Esophagus muscularis mucosa (tissue), 4 donors: ENCODE data around the gene UNC13B. TPM values are rescaled to one million over a fixed set of nuclear protein-coding genes. Genes with fewer than 3 reads are reported as not detected.
"Not testable (repeated sequence)": the region's sequence is repeated elsewhere in the genome, so short reads cannot be mapped to it uniquely, and the experiment has no call there.

ENCODE experiments used
- DNase-seq: peaks from one replicate; pipeline ENCODE4 v3.0.0-alpha.2; 2017; ENCODE audit errors: extremely low spot score
- H3K27ac ChIP-seq, 4 donors: fragments of 200-600 bp; sonication (generic); replicated peaks in 1 of 4; 1 replicate in 3 of 4; 2 replicates in 1 of 4; pipeline ENCODE4 v1.5.1; 2016 to 2019; ENCODE audit warnings: mild to moderate bottlenecking in 1 of 4
- H3K27me3 ChIP-seq, 4 donors: fragments of 200-600 bp; sonication (generic); one replicate each; pipeline versions ENCODE4 v1.5.1 to v1.6.0; 2016 to 2019
- H3K36me3 ChIP-seq, 4 donors: fragments of 200-600 bp; sonication (generic); one replicate each; pipeline ENCODE4 v1.5.1; 2016 to 2019
- H3K4me1 ChIP-seq, 4 donors: fragments of 200-600 bp; sonication (generic); one replicate each; pipeline ENCODE4 v1.5.1; 2016 to 2019
- H3K4me3 ChIP-seq, 4 donors: fragments of 200-600 bp; sonication (generic); 1 replicate in 2 of 4; 2 replicates in 2 of 4; pipeline ENCODE4 v1.5.1; 2016 to 2019; ENCODE audit warnings: mild to moderate bottlenecking in 4 of 4, moderate library complexity in 1 of 4
- H3K9me3 ChIP-seq, 4 donors: fragments of 200-600 bp; sonication (generic); 1 replicate in 3 of 4; 2 replicates in 1 of 4; pipeline ENCODE4 v1.5.1; 2016 to 2019
- EP300 ChIP-seq: sonication (generic); formaldehyde crosslinking; IDR thresholded peaks from one replicate; pipeline ENCODE4 v1.6.1; 2017; ENCODE audit warnings: antibody characterized with exemption
- POLR2A ChIP-seq: fragments of 450-650 bp; IDR thresholded peaks from one replicate; pipeline ENCODE4 v1.6.1; 2017; ENCODE audit warnings: antibody characterized with exemption, moderate library complexity, mild to moderate bottlenecking, low read depth
- POLR2AphosphoS5 ChIP-seq, 2 donors: sonication (generic); formaldehyde crosslinking; IDR thresholded peaks; one replicate each; pipeline ENCODE4 v1.6.1; 2017; ENCODE audit warnings: antibody characterized with exemption in 2 of 2
- WGBS: methylation state at CpG from one replicate; pipeline ENCODE4 v1.1.5; 2018; 5-methylcytosine and 5-hydroxymethylcytosine counted together
- intact Hi-C: fragments of 100-400 bp; cut with DNase I; formaldehyde crosslinking; loops from one replicate; pipeline ENCODE4 v1.15.1; 2023
- total RNA-seq, 4 donors: library from RNA; depleted of rRNA; stranded (reverse); fragments of >200 nt; gene quantifications; one replicate each; pipeline versions ENCODE4 v1.1.0 to v1.2.1, GENCODE V29; 2016
- TF ChIP-seq, protein P1 (sequence below), 3 experiments: fragments of 200-600 bp in 2 of 3; fragments of 450-650 bp in 1 of 3; sonication (generic) in 2 of 3; IDR thresholded peaks; one replicate each; pipeline ENCODE4 v1.5.1; 2017 to 2019; ENCODE audit warnings: antibody characterized with exemption in 3 of 3, mild to moderate bottlenecking in 2 of 3, moderate library complexity in 1 of 3

UNC13B gene
- total RNA-seq, 4 donors from 2014 or later: 21.9 to 30.7 (median 28.7) TPM

DNA sequence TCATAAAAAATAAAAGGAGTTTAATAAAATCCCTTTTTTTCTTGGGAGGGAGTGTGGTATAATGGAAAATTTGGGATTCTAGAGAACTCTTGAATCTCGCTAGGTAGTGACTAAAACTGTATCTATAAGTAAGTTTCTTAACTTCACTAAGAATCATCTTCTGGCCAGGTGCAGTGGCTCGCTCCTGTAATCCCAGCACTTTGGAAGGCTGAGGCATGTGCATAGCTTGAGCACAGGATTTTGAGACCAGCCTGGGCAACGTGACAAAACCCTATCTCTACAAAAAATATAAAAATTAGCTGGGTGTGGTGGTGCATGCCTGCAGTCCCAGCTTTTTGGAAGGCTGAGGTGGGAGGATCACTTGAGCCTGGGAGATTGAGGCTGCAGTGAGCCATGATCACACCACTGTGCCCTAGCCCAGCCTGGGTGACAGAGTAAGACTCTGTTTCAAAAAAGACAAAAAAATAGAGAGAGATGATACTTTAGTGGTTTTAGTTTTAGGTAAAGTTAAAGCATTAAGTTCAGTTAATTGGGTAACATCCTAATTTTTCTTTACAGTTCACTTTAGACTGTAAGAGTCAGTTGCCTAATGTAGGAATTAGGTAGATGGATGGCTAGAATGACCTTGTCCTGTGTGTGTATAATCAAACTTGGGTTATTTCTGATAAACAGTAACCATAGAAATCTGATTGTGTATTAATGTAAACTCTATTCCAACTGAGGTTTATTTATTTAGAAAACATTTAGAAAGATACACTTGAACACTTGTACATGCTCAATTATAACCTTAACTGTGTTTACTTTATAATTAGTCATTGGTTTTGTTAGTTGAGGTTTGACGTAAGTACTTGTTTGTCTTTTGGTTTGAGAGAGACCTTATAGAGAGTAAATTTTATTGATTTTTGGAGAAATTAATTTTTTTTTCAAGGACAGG lies 17.8 kb downstream of the UNC13B start:
- no peaks in the 10 kb centered on the region for H3K4me1 ChIP-seq
- no peak for DNase-seq
- 85% methylated on average over 4 of the region's 4 CpGs for WGBS
- no peaks in the 10 kb centered on the region for H3K36me3 ChIP-seq
- TF ChIP-seq POLR2A (no peak), EP300 (no peak), POLR2AphosphoS5 (IDR thresholded peaks at IDR 0.05) (no peak)
- TF ChIP-seq, protein P1, sequence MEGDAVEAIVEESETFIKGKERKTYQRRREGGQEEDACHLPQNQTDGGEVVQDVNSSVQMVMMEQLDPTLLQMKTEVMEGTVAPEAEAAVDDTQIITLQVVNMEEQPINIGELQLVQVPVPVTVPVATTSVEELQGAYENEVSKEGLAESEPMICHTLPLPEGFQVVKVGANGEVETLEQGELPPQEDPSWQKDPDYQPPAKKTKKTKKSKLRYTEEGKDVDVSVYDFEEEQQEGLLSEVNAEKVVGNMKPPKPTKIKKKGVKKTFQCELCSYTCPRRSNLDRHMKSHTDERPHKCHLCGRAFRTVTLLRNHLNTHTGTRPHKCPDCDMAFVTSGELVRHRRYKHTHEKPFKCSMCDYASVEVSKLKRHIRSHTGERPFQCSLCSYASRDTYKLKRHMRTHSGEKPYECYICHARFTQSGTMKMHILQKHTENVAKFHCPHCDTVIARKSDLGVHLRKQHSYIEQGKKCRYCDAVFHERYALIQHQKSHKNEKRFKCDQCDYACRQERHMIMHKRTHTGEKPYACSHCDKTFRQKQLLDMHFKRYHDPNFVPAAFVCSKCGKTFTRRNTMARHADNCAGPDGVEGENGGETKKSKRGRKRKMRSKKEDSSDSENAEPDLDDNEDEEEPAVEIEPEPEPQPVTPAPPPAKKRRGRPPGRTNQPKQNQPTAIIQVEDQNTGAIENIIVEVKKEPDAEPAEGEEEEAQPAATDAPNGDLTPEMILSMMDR (IDR thresholded peaks at IDR 0.05): no peak
- no peak overlapping the region for H3K4me3 ChIP-seq
- no peaks in the 10 kb centered on the region for H3K9me3 ChIP-seq
- intact Hi-C loops: no loop called here
- no peak overlapping the region for H3K27ac ChIP-seq
- H3K27me3 ChIP-seq: no peaks in the 10 kb centered on the region

GRCh38 chr9:35180801-35181200 lies 19.0 kb downstream of the UNC13B start:
- intact Hi-C loops: no loop called here
- Histone ChIP-seq H3K9me3 (no peaks in the 10 kb centered on the region), H3K36me3 (no peaks in the 10 kb centered on the region), H3K4me1 (no peaks in the 10 kb centered on the region), H3K4me3 (no peak overlapping the region), H3K27ac (no peak overlapping the region), H3K27me3 (no peaks in the 10 kb centered on the region)
- DNase-seq: no peak
- TF ChIP-seq, protein P1 (IDR thresholded peaks at IDR 0.05): no peak
- TF ChIP-seq POLR2A (no peak), POLR2AphosphoS5 (IDR thresholded peaks at IDR 0.05) (no peak), EP300 (no peak)
- WGBS: 88% methylated on average over 2 of the region's 2 CpGs

GRCh38 chr9:35182401-35182800 lies 20.6 kb downstream of the UNC13B start:
- H3K27me3 ChIP-seq, DNase-seq, intact Hi-C loops, H3K4me3 ChIP-seq, H3K4me1 ChIP-seq, H3K27ac ChIP-seq, H3K9me3 ChIP-seq, H3K36me3 ChIP-seq: not testable (repeated sequence)
- 86% methylated on average over 3 of the region's 3 CpGs for WGBS

DNA sequence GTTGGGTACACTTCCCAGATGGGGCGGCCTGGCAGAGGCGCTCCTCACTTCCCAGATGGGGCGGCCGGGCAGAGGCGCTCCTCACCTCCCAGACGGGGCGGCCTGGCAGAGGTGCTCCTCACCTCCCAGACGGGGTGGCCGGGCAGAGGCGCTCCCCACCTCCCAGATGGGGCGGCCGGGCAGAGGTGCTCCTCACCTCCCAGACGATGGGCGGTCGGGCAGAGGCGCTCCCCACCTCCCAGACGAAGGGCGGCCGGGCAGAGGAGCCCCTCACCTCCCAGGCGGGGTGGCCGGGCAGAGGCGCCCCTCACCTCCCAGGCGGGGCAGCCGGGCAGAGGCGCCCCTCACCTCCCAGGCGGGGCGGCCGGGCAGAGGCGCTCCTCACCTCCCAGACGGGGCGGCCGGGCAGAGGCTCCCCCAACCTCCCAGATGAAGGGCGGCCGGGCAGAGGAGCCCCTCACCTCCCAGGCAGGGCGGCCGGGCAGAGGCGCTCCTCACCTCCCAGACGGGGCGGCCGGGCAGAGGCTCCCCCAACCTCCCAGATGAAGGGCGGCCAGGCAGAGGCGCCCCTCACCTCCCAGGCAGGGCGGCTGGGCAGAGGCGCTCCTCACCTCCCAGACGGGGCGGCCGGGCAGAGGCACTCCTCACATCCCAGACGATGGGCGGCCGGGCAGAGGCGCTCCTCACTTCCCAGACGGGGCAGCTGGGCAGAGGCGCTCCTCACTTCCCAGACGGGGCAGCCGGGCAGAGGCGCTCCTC lies 21.4 kb downstream of the UNC13B start:
- DNase-seq, H3K4me1 ChIP-seq, H3K9me3 ChIP-seq, H3K4me3 ChIP-seq, H3K27ac ChIP-seq, H3K27me3 ChIP-seq, H3K36me3 ChIP-seq, intact Hi-C loops: not testable (repeated sequence)
- WGBS: no CpG with 5 or more reads among the region's 56 CpGs

DNA sequence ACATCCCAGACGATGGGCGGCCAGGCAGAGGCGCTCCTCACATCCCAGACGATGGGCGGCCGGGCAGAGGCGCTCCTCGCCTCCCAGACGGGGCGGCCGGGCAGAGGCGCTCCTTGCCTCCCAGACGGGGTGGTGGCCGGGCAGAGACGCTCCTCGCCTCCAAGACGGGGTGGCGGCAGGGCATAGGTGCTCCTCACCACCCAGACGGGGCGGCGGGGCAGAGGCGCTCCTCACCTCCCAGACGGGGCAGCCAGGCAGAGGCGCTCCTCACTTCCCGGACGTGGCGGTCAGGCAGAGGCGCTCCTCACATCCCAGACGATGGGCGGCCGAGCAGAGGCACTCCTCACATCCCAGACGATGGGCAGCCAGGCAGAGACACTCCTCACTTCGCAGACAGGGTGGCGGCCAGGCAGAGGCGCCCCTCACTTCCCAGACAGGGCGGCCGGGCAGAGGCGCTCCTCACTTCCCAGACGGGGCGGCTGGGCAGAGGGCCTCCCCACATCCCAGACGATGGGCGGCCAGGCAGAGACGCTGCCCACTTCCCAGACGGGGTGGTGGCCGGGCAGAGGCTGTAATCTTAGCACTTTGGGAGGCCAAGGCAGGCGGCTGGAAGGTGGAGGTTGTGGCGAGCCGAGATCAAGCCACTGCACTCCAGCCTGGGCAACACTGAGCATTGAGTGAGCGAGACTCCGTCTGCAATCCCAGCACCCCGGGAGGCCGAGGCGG lies 22.1 kb downstream of the UNC13B start:
- H3K9me3 ChIP-seq, H3K27ac ChIP-seq, DNase-seq, H3K36me3 ChIP-seq, H3K27me3 ChIP-seq, intact Hi-C loops, H3K4me3 ChIP-seq, H3K4me1 ChIP-seq: not testable (repeated sequence)
- 98% methylated on average over 24 of the region's 53 CpGs for WGBS

- TF ChIP-seq POLR2AphosphoS5 (IDR thresholded peaks at IDR 0.05): no peak
- no peak for TF ChIP-seq EP300
- TF ChIP-seq, protein P1 (IDR thresholded peaks at IDR 0.05): no peak
- TF ChIP-seq POLR2A: no peak
- peaks cover 0 to 5% (median 0%) of the 10 kb centered on the region in 4 donors for H3K36me3 ChIP-seq
- 94% methylated on average over 5 of the region's 5 CpGs for WGBS
Measured at GRCh38 chr9:35186524-35186923, 24.7 kb downstream of the UNC13B start.

More at GRCh38 chr9:35186524-35186923, 24.7 kb downstream of the UNC13B start:
- H3K27me3 ChIP-seq: no peaks in the 10 kb centered on the region
- intact Hi-C loops: no loop called here
- no peak overlapping the region for H3K27ac ChIP-seq
- DNase-seq: no peak
- H3K9me3 ChIP-seq: no peaks in the 10 kb centered on the region
- no peak overlapping the region for H3K4me3 ChIP-seq
- no peaks in the 10 kb centered on the region for H3K4me1 ChIP-seq
